ENCODE measurements around the gene TTLL9.
"Not testable (repeated sequence)": the region's sequence is repeated elsewhere in the genome, so short reads cannot be mapped to it uniquely, and the experiment has no call there.

Gene TTLL9

GRCh38 chr20:31922588-31922987 lies 52.2 kb downstream of the TTLL9 start:
- DNase-seq (ENCODE audit: extremely low spot score), result no peak
- ChIA-PET POLR2A (no interaction called here), CTCF (interaction anchor here (1.0 to 3.3 kb wide), 6 partner anchors 19 to 170 kb away, joined by 3 to 19 read pairs (median 4); partner anchors contain the start of gene PDRG1)
- TF ChIP-seq, protein P1, sequence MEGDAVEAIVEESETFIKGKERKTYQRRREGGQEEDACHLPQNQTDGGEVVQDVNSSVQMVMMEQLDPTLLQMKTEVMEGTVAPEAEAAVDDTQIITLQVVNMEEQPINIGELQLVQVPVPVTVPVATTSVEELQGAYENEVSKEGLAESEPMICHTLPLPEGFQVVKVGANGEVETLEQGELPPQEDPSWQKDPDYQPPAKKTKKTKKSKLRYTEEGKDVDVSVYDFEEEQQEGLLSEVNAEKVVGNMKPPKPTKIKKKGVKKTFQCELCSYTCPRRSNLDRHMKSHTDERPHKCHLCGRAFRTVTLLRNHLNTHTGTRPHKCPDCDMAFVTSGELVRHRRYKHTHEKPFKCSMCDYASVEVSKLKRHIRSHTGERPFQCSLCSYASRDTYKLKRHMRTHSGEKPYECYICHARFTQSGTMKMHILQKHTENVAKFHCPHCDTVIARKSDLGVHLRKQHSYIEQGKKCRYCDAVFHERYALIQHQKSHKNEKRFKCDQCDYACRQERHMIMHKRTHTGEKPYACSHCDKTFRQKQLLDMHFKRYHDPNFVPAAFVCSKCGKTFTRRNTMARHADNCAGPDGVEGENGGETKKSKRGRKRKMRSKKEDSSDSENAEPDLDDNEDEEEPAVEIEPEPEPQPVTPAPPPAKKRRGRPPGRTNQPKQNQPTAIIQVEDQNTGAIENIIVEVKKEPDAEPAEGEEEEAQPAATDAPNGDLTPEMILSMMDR (IDR thresholded peaks at IDR 0.05; ENCODE audit: control extremely low read depth, extremely low read depth, low read depth, missing control alignments), result no peak

GRCh38 chr20:31923388-31924331 lies 53.2 kb downstream of the TTLL9 start:
- ChIA-PET POLR2A (interaction anchor here (0.6 kb wide), 1 partner anchor 15 kb away, joined by 4 read pairs; no protein-coding TSS in a partner anchor), CTCF (interaction anchor here (0.9 to 3.3 kb wide), 8 partner anchors 18 to 169 kb away, joined by 3 to 19 read pairs (median 4); partner anchors contain the start of gene PDRG1)
- peak; percentile 77 for DNase-seq (ENCODE audit: extremely low spot score)
- TF ChIP-seq, protein P1 (IDR thresholded peaks at IDR 0.05; ENCODE audit: control extremely low read depth, extremely low read depth, low read depth, missing control alignments), result no peak

GRCh38 chr20:31924561-31924960 lies 54.1 kb downstream of the TTLL9 start:
- POLR2A ChIA-PET, result no interaction called here
- TF ChIP-seq, protein P1 (IDR thresholded peaks at IDR 0.05; ENCODE audit: control extremely low read depth, extremely low read depth, low read depth, missing control alignments), result no peak
- no peak for DNase-seq (ENCODE audit: extremely low spot score)
- CTCF ChIA-PET, result interaction anchor here (1.2 to 3.3 kb wide), 4 partner anchors 20 to 101 kb away, joined by 3 to 19 read pairs (median 3); partner anchors contain the start of gene PDRG1

- POLR2A ChIA-PET, result no interaction called here
- TF ChIP-seq, protein P1 (IDR thresholded peaks at IDR 0.05; ENCODE audit: control extremely low read depth, extremely low read depth, low read depth, missing control alignments), result no peak
Observed at GRCh38 chr20:31925631-31926030, 55.2 kb downstream of the TTLL9 start.

DNA sequence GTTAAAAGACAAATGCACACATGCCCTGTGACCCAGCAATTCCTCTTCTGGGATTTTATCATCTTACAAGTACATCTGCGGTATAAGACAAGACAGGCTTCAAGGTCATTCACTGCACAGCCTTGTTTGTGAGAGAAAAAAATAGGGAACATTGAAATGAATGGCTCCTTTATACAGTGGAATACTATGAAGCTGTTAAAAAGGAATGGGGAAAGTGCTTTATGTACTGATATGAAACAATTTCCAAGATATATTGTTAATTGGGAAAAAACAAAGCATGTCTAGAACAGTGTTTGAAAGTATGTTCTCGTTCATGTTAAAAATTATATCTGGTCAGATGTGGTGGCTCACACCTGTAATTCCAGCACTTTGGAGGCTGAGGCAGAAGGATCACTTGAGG lies 56.1 kb downstream of the TTLL9 start:
- CTCF ChIA-PET, result interaction anchor here (1.2 to 1.6 kb wide), 3 partner anchors 12 to 106 kb away, joined by 4 to 6 read pairs (median 4); partner anchors contain the start of gene PDRG1
- POLR2A ChIA-PET, result no interaction called here
- DNase-seq (ENCODE audit: extremely low spot score), result no peak
- TF ChIP-seq, protein P1 (IDR thresholded peaks at IDR 0.05; ENCODE audit: control extremely low read depth, extremely low read depth, low read depth, missing control alignments), result no peak

More at GRCh38 chr20:31925631-31926030, 55.2 kb downstream of the TTLL9 start:
- CTCF ChIA-PET, result interaction anchor here (1.2 to 1.7 kb wide), 3 partner anchors 19 to 107 kb away, joined by 3 to 4 read pairs (median 3); no protein-coding TSS in a partner anchor
- DNase-seq (ENCODE audit: extremely low spot score), result no peak

DNA sequence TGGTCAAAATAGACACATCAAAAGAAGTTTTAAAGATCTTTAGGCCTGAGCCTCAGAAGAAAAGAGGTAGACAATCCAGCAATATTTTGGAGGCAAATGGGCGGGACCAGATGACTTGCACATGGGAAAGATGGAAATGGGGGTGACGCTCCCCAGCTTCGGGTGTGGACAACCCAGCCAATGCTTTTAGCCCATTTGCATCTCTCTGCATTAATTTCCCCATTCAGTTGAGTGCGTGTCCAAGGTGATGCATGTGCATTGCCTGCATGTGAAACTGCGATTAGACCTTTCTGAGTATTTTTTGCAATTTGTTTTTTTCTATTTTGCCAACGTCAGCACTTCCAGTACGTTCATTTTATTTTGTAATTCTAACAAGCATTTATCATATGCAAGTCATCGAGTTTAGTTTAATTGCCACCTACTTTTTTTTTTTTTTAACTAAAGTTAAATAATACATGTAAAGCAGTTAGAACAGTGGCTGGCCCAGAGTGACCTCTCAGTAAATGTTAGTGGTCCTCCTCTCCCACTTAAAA lies 57.3 kb downstream of the TTLL9 start:
- TF ChIP-seq, protein P1 (IDR thresholded peaks at IDR 0.05; ENCODE audit: control extremely low read depth, extremely low read depth, low read depth, missing control alignments), result no peak
- CTCF ChIA-PET, result interaction anchor here (1.2 to 1.6 kb wide), 2 partner anchors 13 to 24 kb away, joined by 4 to 6 read pairs; partner anchors contain the start of gene PDRG1
- no peak for DNase-seq (ENCODE audit: extremely low spot score)
- POLR2A ChIA-PET, result no interaction called here

DNA sequence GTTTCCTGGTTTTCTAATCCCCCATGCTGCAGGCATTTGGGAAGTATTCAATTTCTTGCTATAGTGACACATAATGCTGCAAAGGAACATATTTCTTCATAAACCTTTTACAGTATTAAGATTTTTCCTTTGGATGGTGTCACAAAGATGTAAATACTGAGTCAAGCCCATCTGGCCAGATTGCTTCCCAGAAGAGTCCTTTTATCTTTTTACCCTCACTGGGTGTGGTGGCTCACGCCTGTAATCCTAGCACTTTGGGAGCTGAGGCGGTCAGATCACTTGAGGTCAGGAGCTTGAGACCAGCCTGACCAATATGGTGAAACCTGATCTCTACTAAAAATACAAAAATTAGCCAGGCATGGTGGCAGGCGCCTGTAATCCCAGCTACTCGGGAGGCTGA lies 59.2 kb downstream of the TTLL9 start:
- CTCF ChIA-PET, result interaction anchor here (1.1 kb wide), 1 partner anchor 77 kb away, joined by 3 read pairs; no protein-coding TSS in a partner anchor
- POLR2A ChIA-PET; DNase-seq (ENCODE audit: extremely low spot score): not testable (repeated sequence)

Data from GM10248 (cell line).